Inflammatory macrophage treated with lipopolysaccharide for 1 hour (primary cell): ENCODE data around the gene PKMYT1.

Experiments
- DNase-seq, 2 donors: peaks; one replicate each; pipeline ENCODE4 v3.0.0-alpha.2; 2020 to 2022

Gene PKMYT1

GRCh38 chr16:2971985-2972784, 8.1 kb downstream of the PKMYT1 start:
- DNase-seq = no peak

GRCh38 chr16:2971134-2971984, 8.9 kb downstream of the PKMYT1 start:
- no peak for DNase-seq

- no peak for DNase-seq
Observed at GRCh38 chr16:2970563-2970962, 9.7 kb downstream of the PKMYT1 start.

- DNase-seq = peak; percentile 77 to 84
Observed at GRCh38 chr16:2969545-2970521, 10.4 kb downstream of the PKMYT1 start.

- peak; percentile 88 to 95 for DNase-seq
Observed at GRCh38 chr16:2968738-2969544, 11.3 kb downstream of the PKMYT1 start, which contains the start of gene PAQR4. Gene PAQR4, plus strand, starts transcription at chr16:2969348. Its CDS starts 327 bp downstream, at chr16:2969675.

- DNase-seq = peak in 1 of 2 donors; percentile 33
Observed at GRCh38 chr16:2968368-2968737, 11.9 kb downstream of the PKMYT1 start.

GRCh38 chr16:2967721-2968161, 12.5 kb downstream of the PKMYT1 start:
- no peak for DNase-seq

- DNase-seq = no peak
Observed at GRCh38 chr16:2967211-2967631, 13.0 kb downstream of the PKMYT1 start.

- no peak for DNase-seq
Observed at GRCh38 chr16:2966808-2967191, 13.4 kb downstream of the PKMYT1 start.

- no peak for DNase-seq
Observed at GRCh38 chr16:2966043-2966807, 14.0 kb downstream of the PKMYT1 start.

- DNase-seq = peak in 1 of 2 donors; percentile 22
Observed at GRCh38 chr16:2964475-2965336, 15.5 kb downstream of the PKMYT1 start.

GRCh38 chr16:2963723-2964474, 16.3 kb downstream of the PKMYT1 start, which contains the start of gene KREMEN2:
Gene KREMEN2, plus strand, starts transcription at chr16:2964275. Its CDS starts 246 bp downstream, at chr16:2964521.
- peak; percentile 17 to 56 for DNase-seq

GRCh38 chr16:2963074-2963722, 17.0 kb downstream of the PKMYT1 start:
- DNase-seq = no peak

- DNase-seq = no peak
Observed at GRCh38 chr16:2962334-2963073, 17.7 kb downstream of the PKMYT1 start.

- no peak for DNase-seq
Observed at GRCh38 chr16:2960183-2961010, 19.8 kb downstream of the PKMYT1 start.

GRCh38 chr16:2959206-2959605, 21.0 kb downstream of the PKMYT1 start:
- no peak for DNase-seq

GRCh38 chr16:2956579-2956956, 23.7 kb downstream of the PKMYT1 start:
- DNase-seq = no peak
